Measurements from ENCODE around the gene SLC4A2.
"Not testable (repeated sequence)": the region's sequence is repeated elsewhere in the genome, so short reads cannot be mapped to it uniquely, and the experiment has no call there.

- TF ChIP-seq TOX (CRISPR knock-in tag; IDR thresholded peaks at IDR 0.05; ENCODE audit: borderline replicate concordance); ZNF565 (CRISPR knock-in tag; conservative IDR thresholded peaks at IDR 0.05; ENCODE audit: low read depth); ZFP30 (CRISPR knock-in tag; IDR thresholded peaks at IDR 0.05); RARB (CRISPR knock-in tag; IDR thresholded peaks at IDR 0.05); ARNTL (CRISPR knock-in tag; IDR thresholded peaks at IDR 0.05; ENCODE audit: borderline replicate concordance, low read depth); TSHZ2 (CRISPR knock-in tag; IDR thresholded peaks at IDR 0.05); ZC3H10 (CRISPR knock-in tag; IDR thresholded peaks at IDR 0.05); PATZ1 (CRISPR knock-in tag; IDR thresholded peaks at IDR 0.05; ENCODE audit: borderline replicate concordance); ESRRG (CRISPR knock-in tag; IDR thresholded peaks at IDR 0.05); ZNF70 (CRISPR knock-in tag; IDR thresholded peaks at IDR 0.05): not testable (repeated sequence)
These were observed 15.9 kb upstream of the SLC4A2 start for GRCh38 chr7:151043449-151043848.
